Activated gamma-delta T cell treated with anti-CD3 and anti-CD28 coated beads, Interleukin-2, amount 50 U/mL, for 16 hours (primary cell): Measurements from ENCODE around the gene KIAA0513.
A peak's percentile ranks its signal among the peaks of the same experiment; 100 is the strongest.

Experiments
- DNase-seq: peaks from one replicate; pipeline ENCODE4 v3.0.0-alpha.2; 2020; ENCODE audit warnings: low read depth

Gene KIAA0513

DNA sequence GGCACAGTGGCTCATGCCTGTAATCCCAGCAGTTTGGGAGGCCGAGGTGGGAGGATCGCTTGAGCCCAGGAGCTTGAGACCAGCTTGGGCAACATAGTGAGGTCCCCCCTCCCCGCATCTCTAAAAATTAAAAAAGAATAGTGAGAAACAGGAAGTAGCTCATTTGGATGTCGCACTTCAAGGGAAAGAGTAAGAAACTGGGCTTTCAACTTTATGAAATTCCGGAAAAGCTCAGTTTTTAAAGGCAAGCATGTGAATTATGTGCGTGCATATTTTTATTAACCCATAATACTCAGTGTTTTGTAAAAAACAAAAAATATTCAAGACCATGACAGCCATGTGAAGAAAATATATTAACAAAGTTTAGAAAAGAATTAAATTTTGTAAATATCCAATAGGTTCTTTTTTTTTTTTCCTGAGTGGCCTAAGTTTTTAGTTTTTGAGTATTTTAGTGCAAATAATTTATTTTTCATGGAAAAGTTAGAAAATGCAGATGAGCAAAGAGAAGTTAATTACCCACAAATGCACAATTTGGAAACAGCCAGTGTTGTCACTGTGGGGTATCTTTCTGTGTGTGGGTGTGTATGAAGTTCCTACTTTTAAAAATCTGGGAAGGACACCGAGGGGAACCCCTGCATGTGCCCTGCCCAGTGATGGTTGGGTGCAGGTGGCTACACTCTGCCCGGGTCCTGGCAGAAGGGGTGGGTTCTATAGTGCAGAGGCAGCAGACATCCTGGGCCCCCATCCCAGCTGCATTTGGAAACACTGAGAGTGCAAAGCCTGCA, 44.7 kb downstream of the KIAA0513 start:
- no peak for DNase-seq

DNA sequence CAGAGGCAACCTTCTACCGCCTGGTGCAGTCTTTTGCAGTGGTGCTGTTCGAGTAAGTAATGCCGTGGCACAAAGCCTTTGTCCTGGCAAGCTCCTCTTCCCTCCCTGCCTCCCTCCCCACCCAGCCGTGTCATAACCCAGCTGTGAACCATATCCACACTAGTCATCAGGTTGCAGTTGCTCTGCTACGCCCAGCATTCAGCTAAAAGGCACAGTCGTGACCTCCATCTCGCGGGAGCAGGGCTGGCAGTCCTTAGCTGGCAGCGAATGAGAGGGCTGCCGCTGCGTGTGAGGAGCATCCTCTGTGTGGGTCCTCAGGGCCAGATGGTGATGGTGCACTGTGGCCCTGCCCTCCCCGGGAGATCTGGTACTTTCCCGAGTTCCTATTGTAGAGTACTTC, 45.4 kb downstream of the KIAA0513 start:
- DNase-seq, result no peak

DNA sequence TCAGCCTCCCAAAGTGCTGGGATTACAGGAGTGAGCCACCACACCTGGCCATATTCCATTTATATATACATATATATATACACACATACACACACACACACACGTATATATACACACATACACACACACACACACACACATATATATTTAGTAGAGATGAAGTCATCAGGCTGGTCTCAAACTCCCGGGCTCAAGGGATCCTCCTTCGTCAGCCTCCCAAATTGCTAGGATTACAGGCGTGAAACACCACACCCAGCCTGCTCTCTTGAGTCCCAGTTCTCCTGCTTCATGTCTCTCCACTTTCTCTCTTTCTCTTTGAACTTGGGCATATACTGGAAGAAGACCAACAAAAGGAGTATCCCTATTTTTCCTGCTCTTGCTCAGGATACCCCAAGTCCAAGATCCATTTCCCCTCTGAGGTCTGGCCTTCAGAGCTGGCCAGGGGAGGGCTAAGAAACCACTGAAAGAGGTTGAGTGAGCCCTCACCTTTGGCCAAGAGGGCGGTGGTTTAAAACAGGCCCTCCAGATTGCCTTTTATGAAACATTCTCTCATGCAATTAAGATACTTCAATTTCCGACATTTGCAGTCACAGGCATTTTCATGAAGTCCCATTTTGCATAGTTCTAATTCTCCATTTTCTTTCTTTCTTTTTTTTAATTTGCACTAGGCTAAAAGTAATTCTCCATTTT, 46.8 kb downstream of the KIAA0513 start:
- no peak for DNase-seq

DNA sequence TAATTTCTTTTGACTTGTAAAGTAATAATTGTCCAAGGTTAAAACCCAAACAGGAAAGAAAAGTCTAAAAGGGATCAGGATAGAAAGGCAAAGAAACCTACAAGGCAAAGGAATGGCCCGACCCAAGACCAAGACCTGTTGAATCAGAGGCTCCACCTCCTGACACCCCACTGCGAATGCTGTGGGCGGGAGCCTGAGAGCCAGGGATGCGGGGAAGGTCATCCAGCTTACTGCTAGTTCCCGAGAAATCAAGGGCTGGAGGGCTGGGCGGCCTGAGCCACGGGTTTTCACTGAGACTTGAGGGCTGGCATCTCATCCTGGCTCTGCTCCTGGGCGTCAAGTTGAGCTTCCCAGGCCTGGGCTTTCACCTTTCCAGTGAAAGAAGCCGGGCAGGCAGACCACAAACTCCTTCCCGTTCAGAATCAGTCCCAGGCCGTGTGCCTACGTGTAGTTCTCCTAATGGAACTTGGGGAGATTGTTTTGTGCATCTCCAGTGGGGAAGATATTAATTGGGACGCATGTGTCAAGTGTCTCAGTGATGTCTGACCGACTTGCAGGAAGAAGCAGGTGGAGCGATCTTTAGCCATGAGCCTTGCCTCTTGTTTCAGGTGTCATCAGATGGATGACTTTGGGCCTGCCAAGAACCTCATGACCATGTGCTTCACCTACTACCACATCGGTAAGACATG, 47.8 kb downstream of the KIAA0513 start:
- no peak for DNase-seq

DNA sequence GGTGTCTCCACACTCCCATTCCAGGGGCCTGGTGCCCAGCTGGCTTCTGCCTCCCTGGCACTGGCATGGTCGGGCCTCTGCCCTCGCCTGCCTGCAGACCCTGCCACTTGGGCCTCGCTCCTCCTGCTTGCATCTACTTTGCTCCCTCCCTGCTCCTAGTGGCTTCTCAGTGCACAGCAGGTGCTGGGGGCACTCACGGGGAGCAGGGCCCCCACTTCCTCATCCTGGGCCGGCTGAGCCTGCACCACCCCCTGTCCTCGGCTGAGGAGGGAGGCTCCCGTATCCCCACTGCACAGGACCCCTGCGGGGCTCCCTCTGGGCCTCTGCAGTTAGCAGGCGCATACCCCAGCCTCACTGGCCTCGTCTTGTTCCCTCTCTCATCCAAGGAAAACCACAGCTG, 49.4 kb downstream of the KIAA0513 start:
- no peak for DNase-seq

DNA sequence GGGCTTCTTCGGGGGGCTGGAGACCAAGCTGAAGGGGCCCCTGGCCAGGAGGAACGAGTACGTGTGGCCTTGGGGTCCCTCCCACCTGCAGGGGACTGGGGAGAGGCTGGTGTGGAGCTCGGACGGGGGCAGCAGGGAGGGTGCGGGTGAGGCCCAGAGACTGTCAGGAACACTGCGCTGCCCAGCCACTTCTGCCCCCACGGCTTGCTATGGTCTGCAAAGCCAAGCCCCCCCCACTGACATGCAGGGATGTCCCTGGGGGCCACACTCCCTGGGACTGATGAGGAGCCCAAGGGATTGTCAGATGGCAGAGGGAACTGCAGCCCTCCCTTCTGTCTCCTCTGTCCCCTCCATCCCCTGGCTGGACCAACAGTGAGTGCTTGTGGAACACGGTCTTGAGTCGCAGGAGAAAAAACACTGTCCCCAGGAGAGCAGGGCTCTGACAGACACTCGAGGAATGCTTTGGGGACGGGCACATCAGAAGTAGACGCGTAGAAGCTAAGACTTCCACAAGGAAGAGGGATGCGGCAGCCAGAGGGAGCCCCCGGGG, 50.1 kb downstream of the KIAA0513 start:
- no peak for DNase-seq

DNA sequence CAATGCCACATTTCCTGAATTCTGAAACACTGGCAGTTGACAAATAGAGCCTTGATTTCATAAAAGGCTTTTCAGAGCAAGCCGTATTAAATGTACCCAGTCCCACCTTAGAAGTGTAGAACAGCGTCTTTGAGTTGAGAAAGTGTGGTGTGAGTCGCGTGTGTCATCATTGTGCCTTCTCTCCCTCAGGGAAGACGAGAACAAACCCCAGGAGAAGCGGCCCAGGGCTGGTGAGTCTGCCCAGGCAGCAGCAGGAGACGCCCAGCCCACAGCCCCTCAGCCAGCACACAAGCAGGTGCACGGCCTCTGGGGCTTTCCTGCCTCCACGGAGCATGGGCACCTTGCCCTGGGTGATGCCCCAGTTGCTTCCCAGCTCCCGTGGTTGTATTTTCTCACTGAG, 50.6 kb downstream of the KIAA0513 start:
- DNase-seq, result no peak

DNA sequence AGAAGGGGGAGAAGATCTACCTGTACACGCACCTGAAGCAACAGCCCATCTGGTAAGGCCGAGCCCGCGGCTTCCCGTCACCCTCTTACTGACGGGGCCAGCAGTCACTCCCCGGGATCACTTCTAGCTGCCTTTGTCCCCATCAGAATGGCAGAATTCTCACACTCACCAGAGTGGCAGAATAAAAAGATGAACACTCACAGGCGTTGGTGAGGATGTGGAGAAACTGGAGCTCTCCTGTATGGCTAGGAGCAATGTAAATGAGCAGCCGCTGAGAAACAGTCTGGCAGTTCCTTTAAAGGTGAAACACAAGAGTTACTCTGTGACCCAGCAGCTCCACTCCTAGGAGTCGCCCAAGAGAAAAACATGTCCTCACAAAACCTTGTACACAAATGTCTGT, 51.4 kb downstream of the KIAA0513 start:
- no peak for DNase-seq

DNA sequence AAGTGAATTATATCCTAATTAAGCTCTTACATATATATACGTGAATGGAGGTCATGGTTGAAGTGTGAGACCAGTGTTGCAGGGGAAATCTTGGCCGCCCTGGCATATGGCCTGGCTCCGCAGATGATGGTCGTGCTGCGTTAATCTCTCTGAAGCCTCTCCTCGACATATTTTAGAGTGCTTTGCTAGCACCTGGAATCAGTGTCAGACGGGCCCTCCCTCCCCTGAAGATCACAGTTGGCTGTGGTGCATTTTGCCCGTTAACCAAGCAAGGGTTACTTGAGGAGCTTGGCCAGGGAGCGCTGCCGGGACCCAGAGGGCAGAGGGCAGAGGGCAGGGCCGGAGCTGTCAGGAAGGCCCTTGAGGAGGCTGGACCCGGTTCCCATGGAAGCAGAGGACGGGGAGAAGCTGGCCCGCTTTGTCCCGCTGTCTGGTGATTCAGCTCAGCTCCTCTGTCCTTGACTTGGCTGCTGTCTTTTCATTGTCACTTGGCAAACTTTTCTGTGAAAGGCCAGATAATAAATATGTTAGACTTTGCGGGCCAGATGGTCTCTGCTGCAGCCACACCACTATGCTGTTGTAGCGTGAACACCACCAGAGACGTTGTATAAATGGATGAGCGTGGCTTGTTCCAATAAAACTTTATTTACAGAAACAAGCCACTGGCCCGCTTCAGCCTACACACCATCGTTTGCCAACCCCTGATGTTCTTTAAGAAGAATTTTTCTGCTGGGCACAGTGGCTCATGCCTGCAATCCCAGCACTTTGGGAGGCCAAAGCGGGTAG, 52.4 kb downstream of the KIAA0513 start:
- DNase-seq, result no peak

DNA sequence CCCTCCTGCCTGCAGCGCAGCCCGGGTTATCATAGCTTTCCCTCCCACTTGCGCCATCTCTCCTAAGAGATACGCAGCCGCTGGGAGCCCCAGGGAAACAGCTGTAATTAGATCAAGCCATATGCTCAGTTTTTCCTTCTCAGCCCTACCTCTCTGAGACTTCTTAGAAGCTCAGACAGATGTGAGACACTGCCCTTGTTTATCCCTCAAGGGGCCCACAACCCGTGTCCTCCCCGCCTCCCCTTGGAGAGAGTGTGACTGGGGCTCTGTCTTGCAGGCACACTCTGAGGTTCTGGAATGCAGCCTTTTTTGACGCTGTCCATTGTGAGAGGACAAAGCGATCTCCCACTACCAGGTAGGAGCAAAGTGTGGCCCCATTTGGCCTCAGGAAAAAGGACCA, 53.4 kb downstream of the KIAA0513 start:
- DNase-seq, result no peak

DNA sequence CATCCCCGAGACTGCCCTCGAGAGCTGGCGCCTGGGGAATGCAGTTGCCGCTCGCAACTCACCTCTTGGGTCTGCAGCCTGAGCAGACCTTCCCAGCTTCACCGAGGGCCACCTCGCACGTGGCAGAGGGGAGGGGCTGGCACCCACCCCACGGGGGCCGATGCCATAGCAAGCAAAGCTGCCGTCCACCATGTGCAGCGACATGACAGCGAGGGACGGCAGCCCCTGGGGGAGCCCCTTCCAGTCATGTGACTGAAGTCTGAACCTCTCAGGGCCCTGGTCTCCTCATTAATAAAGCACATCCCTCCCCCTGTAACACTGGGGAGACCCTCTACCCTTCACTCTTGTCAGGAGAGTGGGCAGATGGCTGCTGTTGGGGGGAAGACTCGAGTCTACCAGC, 54.2 kb downstream of the KIAA0513 start:
- no peak for DNase-seq

DNA sequence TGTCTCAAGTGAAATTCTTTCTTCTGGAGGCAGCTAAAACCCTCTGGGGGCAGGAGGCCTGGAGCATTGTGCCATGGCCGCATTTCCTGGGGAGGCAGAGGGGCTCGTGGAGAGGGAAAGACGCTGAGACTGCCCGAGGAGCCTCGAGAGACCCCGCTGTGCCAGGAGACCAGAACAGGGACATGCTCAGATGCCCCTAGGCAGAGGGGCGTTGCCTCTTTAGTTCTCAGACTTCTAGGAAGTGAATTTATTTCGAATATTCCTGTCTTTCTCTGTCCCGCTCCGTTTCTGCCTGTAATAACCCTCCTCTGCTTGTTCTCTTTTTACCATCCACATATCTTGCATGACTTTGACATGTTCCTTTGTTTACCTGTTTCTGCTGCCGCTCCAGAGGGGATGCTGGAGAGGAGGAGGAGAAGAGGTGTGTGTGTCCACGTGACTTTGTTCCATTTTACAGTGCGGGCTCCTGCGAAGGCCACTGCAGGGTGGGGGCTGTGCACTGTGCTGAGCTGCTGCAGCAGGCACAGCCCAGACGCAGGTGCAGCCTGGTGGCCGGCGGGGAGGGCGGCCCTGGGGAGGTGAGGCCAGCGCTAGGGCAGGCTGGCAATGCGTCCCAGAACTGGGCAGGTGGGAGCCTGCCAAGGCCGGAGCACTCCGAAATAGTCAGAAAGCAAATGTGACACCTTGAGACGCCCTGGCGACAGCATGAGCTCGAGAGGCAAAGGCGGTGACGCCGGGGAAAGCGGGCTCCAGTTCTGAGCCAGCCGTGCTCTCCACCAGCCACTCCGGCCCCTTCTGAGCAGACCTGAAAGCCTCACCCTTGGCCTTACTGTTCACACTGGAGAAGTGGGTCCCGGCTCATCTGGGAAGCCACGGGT, 54.8 kb downstream of the KIAA0513 start:
- DNase-seq, result no peak

DNA sequence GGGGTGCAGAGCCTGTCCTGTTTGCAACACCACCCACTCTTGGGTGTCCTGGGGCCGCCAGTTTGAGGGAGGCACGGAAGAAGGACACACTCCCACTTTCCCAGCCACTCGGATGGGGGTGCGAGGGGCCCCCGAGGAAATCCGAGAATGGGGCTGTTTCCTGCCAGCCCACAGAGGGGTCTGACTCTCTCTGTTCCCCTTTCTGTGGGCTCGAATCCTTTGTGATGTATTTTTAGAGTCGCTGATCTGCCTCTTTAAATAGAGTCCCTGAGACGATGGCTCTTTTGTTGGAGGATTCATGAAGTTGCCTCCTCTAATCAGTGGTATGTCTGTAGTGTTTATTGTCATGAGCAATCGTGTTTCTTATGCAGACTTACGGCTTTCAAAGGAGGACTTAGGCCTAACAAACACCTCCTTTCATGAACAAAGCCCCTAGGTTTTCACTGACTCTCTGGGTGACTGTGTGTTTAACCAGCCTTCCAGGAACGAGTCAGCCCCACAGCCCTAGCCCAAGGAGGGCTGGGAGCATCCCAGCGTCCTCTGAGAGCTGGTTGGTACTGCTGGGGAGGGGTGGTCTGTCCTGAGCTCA, 55.5 kb downstream of the KIAA0513 start:
- DNase-seq, result no peak

DNA sequence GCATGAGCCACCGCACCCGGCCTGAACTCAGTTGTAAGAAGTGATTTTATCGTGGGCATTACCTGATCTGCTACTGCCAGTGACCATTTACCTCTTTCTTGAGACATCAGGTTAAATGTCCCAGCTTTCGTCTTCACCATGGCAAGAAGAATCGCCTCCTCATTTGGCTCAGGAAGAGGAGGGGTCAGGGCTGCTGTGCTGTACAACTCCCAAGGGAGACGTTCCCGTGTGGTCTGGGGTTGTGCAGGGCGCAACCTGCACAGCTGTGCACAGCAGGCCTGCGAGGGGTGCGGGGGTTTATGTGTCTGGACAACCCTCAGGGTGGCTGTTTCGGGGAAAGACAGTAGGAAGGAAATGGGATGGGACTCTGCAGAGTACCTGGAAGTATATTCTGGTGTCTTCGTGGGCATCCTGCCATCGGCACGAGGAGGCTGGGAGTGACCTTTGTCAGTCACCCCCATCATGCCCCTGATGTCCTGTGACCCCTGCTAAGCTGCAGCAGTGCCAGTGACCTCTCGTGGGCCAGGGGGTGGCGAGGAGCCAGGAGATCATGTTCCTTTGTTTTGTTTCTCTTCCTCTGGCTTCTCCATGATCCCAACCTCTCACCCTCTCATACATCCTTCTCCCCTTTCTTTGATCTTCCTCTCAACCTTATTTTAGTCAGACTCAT, 57.4 kb downstream of the KIAA0513 start:
- DNase-seq, result no peak

DNA sequence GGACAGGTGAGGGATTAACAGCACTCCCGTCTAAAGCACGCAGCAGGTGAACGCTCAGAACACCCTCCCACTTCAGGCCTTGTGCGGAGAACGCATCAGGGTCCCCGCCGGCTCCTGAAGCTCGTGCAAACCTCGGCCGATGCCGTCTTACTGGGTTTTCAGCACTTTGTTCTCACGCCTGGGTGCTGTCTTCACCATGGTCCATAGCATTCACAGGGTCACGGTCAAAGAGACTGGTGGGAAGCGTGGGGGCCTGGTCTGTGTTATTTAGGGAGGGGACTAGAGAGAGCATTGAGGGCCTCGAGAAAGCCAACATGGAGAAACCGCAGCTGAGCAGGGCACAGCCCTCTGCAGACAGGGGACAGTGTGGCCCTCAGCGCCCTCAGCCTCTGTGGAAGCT, 58.1 kb downstream of the KIAA0513 start:
- no peak for DNase-seq

DNA sequence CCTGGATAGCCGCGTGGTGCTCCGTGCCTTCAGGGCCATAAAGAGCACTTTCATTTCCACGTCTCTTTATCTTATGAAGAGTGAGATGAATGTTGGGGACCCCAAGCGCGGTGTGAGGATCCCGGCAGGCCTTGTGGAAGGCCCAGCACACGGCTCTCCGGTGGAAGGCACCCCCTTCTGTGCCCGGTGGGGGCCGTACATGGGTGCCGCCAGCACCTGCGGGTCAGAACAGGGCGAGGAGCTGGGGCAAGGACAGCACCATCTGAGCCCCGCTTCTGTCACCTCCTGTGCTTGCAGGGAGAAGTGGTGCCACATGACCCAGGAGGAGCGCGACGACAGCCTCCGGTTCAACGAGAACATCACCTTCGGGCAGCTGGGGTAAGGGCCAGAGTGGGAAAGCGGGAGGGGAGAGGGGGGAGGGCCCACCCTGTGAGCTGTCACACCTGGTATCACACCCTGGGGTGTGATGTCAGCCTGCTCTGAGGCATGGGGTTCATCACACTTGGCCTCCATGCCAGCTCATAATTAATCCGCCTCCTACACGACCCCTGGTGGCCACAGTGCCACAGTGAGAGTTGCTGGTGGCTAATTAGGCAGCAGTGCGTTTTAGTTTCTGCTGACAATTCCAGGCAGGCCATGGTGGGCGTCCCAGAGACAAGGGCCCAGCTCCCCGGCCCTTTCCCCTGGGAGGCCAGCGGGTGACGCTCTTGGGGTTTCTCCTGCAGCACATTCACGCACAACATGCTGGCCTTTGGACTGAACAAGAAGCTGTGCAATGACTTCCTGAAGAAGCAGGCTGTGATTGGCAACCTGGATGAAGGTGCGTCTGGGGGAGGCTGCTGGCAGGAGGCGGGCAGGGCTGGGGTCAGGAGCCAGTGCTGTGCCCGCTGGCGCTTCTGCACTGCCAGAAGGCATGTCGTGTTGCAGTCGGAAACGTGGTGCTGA, 59.0 kb downstream of the KIAA0513 start:
- peak; percentile 61 for DNase-seq

DNA sequence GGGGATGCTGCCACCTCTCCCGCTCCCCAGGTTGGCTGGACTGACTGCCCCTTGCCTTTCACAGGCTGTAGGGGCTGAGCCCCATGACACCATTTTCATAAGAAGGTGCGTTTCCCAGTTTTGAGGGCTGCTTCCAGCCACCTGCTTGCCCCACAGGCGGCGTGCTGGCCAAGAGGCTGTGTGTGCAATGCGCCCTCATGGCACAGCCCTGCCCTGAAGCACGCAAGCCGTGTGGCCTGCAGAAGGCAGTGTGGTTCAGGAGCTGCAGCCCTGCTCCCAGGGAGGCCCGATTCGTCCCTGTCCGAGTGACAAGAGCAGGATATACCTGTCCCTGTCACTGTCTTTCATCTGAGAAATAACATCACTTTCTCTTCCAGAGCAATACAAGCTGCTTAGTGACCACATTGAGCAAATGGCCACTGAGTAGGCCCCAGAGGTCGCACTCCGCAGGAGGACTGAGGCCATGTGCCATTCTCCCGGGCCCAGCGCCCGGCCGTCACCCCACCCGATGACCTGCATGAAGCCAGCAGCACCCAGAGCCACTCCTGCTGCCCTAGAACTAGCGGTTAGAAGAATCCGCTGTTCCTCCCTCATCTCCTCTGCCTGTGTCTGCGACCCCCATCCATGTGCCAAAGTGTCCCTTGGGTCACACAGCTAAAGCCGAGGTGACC, 60.4 kb downstream of the KIAA0513 start:
- DNase-seq, result no peak

DNA sequence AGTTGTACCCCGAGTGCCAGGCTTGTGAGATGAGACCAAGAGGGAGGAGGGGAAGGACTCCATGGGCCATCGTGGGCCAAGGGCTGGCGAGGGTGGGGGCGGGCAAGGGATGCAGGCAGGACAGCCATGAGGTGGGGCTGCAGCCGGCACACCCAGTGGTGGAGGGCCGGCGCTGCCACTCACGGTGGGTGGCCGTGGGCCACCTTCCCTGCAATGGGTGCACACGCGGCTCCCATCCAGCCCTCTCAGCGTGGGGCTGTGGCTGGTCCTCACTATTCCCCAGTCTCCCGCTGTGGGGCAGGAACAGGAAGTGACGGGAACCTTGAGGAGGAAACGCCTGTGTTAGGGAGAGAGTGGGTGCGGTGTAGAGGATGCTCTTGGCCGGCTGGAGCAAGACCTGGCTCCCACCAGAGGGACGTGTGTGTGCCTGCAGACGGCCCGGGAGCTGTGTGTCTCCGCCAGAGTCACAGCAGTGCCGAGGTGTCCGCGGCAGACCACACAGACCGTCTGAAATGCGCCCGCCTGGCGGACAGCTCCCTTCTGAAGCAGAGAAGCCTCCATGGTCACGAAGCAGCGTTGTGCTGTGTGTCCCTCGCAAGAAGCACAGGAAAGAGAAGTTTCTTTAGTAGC, 61.1 kb downstream of the KIAA0513 start:
- no peak for DNase-seq
